RWPE1 (cell line): ENCODE data around the gene PCCA.
"Not testable (repeated sequence)": the region's sequence is repeated elsewhere in the genome, so short reads cannot be mapped to it uniquely, and the experiment has no call there.

Experiments
- CTCF ChIA-PET: fragments of 350-600 bp; sonication (Branson Sonifier 250); formaldehyde crosslinking; extraction: SDS; loops from one replicate; lab custom pipeline; 2021; lab: Yijun Ruan, JAX
- POLR2A ChIA-PET: fragments of 400-600 bp; formaldehyde crosslinking; extraction: SDS; loops from one replicate; lab custom pipeline; 2020; ENCODE audit warnings: antibody characterized with exemption; ENCODE audit not compliant: low non-redundant PET; lab: Yijun Ruan, JAX
- DNase-seq: peaks from one replicate; pipeline ENCODE4 v3.0.0; 2012; ENCODE audit warnings: low spot score
- H3K27ac ChIP-seq: fragments of 450-650 bp; 2 replicates; pipeline ENCODE4 v1.5.1; 2017
- TF ChIP-seq, protein P1 (sequence below): fragments of 450-650 bp; conservative IDR thresholded peaks from 2 replicates; pipeline ENCODE4 v1.5.1; 2017; ENCODE audit warnings: low read depth, mild to moderate bottlenecking

The PCCA gene

DNA sequence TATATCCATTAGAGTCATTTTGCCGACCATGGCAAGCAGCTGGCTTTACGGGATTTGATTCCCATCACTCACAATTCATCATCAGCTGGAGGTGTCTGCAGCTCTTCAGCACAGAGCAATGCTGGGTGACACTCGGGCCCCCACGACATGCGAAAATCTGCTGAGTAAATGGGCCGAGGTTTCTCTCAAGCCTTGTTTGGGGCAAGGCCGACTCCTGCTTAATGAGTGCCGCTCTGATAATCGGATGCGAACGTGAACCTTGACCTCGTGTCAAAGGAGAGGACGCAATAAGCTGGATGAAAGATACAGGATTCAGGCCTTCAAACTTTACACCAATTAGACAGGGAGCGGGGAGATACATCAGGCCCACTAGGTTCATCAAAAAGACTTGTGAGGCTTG lies 434.5 kb downstream of the PCCA start:
- CTCF ChIA-PET, result no interaction called here
- H3K27ac ChIP-seq, result no peak overlapping the region
- TF ChIP-seq, protein P1, sequence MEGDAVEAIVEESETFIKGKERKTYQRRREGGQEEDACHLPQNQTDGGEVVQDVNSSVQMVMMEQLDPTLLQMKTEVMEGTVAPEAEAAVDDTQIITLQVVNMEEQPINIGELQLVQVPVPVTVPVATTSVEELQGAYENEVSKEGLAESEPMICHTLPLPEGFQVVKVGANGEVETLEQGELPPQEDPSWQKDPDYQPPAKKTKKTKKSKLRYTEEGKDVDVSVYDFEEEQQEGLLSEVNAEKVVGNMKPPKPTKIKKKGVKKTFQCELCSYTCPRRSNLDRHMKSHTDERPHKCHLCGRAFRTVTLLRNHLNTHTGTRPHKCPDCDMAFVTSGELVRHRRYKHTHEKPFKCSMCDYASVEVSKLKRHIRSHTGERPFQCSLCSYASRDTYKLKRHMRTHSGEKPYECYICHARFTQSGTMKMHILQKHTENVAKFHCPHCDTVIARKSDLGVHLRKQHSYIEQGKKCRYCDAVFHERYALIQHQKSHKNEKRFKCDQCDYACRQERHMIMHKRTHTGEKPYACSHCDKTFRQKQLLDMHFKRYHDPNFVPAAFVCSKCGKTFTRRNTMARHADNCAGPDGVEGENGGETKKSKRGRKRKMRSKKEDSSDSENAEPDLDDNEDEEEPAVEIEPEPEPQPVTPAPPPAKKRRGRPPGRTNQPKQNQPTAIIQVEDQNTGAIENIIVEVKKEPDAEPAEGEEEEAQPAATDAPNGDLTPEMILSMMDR, result no peak
- DNase-seq, result no peak
- POLR2A ChIA-PET, result interaction anchor here (0.7 kb wide), 1 partner anchor 65 kb away, joined by 3 read pairs; no protein-coding TSS in a partner anchor

DNA sequence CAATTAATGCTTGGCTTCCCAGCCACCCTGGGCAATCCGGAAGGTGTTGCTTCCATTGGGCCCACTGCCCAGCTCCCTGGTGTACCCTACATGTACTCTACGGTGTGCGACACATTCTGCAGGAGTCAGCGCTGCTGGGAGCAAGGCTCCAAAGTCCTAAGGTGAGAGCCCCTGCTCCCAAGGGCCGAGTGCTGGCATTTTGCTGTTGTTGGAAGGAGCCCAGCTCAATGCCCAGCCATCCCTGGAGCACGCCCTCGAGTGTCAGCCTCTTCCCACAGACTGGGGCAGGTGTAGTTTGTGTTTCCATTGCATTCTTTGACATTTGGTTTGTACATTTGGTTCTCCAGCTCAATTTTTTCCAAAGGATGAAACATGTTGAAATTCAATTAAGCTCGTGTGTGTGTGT lies 435.1 kb downstream of the PCCA start:
- POLR2A ChIA-PET, result interaction anchor here (0.7 kb wide), 1 partner anchor 64 kb away, joined by 3 read pairs; no protein-coding TSS in a partner anchor

DNA sequence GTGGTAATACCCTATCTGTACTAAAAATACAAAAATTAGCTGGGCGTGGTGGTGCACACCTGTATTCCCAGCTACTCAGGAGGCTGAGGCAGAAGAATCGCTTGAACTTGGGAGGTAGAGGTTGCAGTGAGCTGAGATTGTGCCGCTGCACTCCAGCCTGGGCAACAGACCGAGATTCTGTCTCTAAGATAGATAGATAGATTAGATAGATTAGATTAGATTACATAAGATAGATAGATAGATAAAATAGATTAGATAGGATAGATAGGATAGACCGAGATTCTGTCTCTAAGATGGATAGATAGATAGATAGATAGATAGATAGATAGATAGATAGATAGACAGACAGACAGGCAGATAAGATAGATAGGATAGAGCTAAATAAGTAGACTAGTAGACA lies 435.8 kb downstream of the PCCA start:
- ChIA-PET CTCF (interaction anchor here (0.6 kb wide), 1 partner anchor 1527 kb away, joined by 3 read pairs; no protein-coding TSS in a partner anchor), POLR2A (interaction anchor here (0.6 kb wide), 1 partner anchor 314 kb away, joined by 3 read pairs; no protein-coding TSS in a partner anchor)
- DNase-seq, H3K27ac ChIP-seq: not testable (repeated sequence)

More for the DNA sequence above, 435.1 kb downstream of the PCCA start:
- TF ChIP-seq, protein P1, result no peak
- no peak for DNase-seq
- CTCF ChIA-PET, result no interaction called here
- H3K27ac ChIP-seq, result no peak overlapping the region

DNA sequence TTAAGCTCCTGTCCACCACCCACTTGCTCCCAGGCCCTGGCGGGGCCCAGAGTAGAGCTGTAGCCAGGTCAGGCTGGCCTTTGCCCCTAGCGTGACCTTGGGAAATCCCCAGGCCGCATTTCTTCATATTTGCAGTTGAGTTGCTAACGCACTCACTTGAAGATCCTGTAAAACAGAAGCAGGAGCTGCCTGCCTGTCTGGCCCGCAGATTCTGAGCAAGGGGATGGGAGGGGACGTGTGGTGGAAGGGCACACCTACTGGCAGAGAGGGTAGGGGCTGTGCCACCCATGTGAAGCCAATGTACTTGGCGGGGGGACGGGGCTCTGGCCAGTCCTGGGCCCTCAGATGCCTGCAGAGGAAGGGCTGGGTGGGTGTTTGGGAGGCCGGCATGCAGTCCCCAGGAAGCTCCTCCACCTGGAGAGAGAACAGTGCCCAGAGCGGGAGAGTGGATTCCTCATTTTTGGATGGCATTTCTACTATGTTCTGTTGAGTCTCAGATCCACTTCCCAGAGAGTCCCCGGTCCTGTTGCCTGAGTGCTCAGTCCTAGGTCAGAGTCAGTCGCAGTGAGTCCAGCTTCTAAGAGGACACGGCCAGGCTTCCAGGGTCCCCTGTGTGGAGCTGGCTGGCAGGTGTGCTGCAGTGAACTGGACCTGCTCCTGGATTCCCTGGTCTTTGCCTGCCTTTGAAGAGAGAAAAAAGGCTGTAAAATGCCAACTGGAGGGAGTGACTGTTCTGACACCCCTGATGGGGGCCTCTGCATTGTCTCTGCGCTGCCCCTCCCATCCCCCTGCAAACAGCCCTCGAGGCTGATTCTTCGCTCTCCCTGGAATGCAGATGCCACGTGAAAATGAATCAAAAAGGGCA lies 436.8 kb downstream of the PCCA start:
- no peak for DNase-seq
- no peak overlapping the region for H3K27ac ChIP-seq
- TF ChIP-seq, protein P1, result no peak
- ChIA-PET POLR2A (interaction anchor here (0.6 kb wide), 1 partner anchor 315 kb away, joined by 3 read pairs; no protein-coding TSS in a partner anchor), CTCF (interaction anchor here (0.6 to 1.2 kb wide), 2 partner anchors 17 to 1526 kb away, joined by 3 to 4 read pairs; no protein-coding TSS in a partner anchor)

DNA sequence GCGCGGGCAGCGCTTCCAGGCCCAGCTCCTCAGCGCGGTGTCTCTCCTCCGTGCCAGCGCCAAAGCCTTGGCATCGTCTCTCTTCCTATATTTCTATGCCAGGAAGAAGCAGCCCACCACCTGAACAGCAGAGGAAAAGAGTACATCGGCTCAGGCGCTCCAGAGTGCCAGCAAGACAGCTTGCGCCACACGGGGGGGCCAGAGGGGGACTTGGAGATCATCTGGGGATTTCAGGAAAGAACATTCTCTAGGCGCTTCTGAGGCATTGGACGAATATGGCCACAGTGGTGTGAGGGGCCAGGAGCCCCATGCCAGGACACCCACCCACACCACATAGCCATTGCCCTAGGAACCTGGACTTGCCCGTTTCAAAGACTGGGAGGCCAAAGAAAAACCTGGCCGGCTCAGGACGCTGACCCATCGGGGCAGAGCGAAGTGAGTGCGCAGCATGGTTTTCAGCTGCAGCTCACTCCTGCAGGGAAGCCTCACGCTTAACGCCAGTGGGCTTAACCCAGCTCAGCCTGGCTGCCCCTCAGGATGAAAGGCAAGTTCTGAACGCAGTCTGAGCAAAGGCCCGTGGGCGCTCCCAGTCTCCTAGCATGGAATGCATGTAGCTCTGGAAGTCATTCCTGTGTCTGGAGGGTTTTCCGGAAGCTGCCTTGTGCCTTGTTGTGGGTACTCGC lies 437.6 kb downstream of the PCCA start:
- POLR2A ChIA-PET, result no interaction called here
- TF ChIP-seq, protein P1, result no peak
- no peak overlapping the region for H3K27ac ChIP-seq
- CTCF ChIA-PET, result interaction anchor here (1.1 to 1.2 kb wide), 2 partner anchors 12 to 16 kb away, joined by 4 to 5 read pairs; no protein-coding TSS in a partner anchor
- DNase-seq, result no peak

DNA sequence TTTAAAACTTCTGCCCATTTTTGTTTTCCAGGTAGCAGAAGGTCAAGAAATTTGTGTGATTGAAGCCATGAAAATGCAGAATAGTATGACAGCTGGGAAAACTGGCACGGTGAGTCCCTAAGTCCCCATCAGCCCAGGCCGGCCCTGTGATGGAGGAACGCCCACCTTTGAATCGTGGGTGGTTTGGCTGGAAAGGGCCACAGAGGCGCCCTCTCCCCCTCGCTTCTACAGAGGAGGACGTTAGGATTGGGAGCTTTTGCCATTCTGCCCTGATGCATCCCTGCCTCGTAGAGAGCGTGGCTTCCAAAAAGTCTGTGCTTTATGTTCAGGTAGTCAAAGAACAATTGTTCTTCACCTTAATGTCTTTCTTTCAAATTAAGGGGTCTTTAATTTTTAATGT lies 438.8 kb downstream of the PCCA start:
- ChIA-PET POLR2A (no interaction called here), CTCF (interaction anchor here (0.6 kb wide), 1 partner anchor 128 kb away, joined by 4 read pairs; no protein-coding TSS in a partner anchor)
- H3K27ac ChIP-seq, result no peak overlapping the region
- DNase-seq, result no peak
- TF ChIP-seq, protein P1, result no peak
